ENCODE results near the gene IER3. TPM values are rescaled to one million over a fixed set of nuclear protein-coding genes. Genes with fewer than 3 reads are reported as not detected.

IER3 gene
- polyA plus RNA-seq, 1 of the 3 experiments (the other 2 are of a cell fraction): 12.9 TPM

DNA sequence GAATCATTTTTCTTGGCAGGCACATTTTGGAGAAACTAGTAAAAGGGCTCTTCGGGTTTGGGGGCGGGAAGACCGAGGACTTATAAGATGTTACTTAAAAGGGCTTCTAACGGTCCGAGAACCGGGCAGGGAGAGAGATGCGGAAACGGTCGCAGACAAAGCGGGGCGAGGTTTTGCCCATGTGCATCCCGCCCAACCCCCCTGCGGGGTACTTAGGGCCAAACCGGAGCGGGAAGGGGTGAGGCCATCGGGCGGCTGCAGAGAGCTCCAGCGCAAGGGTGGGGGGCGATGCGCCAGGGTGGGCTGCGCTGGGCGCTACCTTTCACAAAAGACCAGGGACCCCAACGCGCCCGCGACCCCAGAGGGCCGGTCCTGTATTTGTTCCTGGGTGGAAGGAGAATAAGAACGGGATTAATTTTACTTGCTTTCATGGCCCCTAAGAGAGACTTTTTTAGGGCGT is 23.6 kb downstream of the IER3 start:
- DNase-seq: peak; percentile 67
- peak overlapping the region; percentile 100 for H3K9ac ChIP-seq
- H3K27ac ChIP-seq (ENCODE audit: low read depth in 2 of 2, low read length in 1 of 2): peak overlapping the region; percentile 93 to 98
- peaks cover 83% of the 10 kb centered on the region for H3K79me2 ChIP-seq (ENCODE audit: insufficient read depth)
- no peaks in the 10 kb centered on the region; the same call in 1 of the 2 replicates for H3K9me3 ChIP-seq
- H3K4me1 ChIP-seq (ENCODE audit: control insufficient read depth in 1 of 2, insufficient read depth in 2 of 2, low read depth in 1 of 2, low read length in 1 of 2): peaks cover 38 to 42% of the 10 kb centered on the region in 2 experiments
- under 1% methylated on average over 29 of the region's 29 CpGs for WGBS (ENCODE audit: low lambda C conversion rate)
- H3K9me2 ChIP-seq: no peaks in the 10 kb centered on the region
- H2AFZ ChIP-seq (ENCODE audit: low read depth): no peak overlapping the region
- TF ChIP-seq SIN3A (IDR thresholded peaks at IDR 0.05; ENCODE audit: borderline replicate concordance, low read depth, low read length) (0 out of 2 replicates have a peak, but pooled peaks have one; percentile 11), FOSL2 (IDR thresholded peaks at IDR 0.05; ENCODE audit: borderline replicate concordance, low read depth) (peak; percentile 1; the same call in 1 of the 2 replicates), TAF1 (IDR thresholded peaks at IDR 0.05; ENCODE audit: borderline replicate concordance, low read depth, low read length) (peak; percentile 56; the same call in 1 of the 2 replicates)
- TF ChIP-seq, protein P1, sequence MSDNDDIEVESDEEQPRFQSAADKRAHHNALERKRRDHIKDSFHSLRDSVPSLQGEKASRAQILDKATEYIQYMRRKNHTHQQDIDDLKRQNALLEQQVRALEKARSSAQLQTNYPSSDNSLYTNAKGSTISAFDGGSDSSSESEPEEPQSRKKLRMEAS (IDR thresholded peaks at IDR 0.05; ENCODE audit: low read depth): no peak
- H3K4me2 ChIP-seq: peak overlapping the region; percentile 81
- ChIA-PET POLR2A (interaction anchor here (0.6 to 2.9 kb wide), 11 partner anchors 12 to 160 kb away, joined by 3 to 24 read pairs (median 4); partner anchors contain the start of genes FLOT1, MRPS18B, NRM and PPP1R10), CTCF (interaction anchor here (0.9 to 42.4 kb wide), 6 partner anchors 9 to 102 kb away, joined by 3 to 838 read pairs (median 6); partner anchors contain the start of genes DHX16, FLOT1, NRM and PPP1R18)
- peak overlapping the region; percentile 89 to 93 for H3K4me3 ChIP-seq (ENCODE audit: low read depth in 2 of 2, low read length in 1 of 2)
- peaks cover 44% of the 10 kb centered on the region for H4K20me1 ChIP-seq (ENCODE audit: insufficient read depth)
- H3K27me3 ChIP-seq (ENCODE audit: insufficient read depth): no peaks in the 10 kb centered on the region
- H3K36me3 ChIP-seq (replicated peaks in 1 of 2; ENCODE audit: control insufficient read depth in 1 of 2, insufficient read depth in 2 of 2, low read length in 1 of 2): peaks cover 29 to 36% of the 10 kb centered on the region in 2 experiments
- H3F3A ChIP-seq (replicated peaks; ENCODE audit: insufficient read depth): peaks cover 59% of the 10 kb centered on the region

DNA sequence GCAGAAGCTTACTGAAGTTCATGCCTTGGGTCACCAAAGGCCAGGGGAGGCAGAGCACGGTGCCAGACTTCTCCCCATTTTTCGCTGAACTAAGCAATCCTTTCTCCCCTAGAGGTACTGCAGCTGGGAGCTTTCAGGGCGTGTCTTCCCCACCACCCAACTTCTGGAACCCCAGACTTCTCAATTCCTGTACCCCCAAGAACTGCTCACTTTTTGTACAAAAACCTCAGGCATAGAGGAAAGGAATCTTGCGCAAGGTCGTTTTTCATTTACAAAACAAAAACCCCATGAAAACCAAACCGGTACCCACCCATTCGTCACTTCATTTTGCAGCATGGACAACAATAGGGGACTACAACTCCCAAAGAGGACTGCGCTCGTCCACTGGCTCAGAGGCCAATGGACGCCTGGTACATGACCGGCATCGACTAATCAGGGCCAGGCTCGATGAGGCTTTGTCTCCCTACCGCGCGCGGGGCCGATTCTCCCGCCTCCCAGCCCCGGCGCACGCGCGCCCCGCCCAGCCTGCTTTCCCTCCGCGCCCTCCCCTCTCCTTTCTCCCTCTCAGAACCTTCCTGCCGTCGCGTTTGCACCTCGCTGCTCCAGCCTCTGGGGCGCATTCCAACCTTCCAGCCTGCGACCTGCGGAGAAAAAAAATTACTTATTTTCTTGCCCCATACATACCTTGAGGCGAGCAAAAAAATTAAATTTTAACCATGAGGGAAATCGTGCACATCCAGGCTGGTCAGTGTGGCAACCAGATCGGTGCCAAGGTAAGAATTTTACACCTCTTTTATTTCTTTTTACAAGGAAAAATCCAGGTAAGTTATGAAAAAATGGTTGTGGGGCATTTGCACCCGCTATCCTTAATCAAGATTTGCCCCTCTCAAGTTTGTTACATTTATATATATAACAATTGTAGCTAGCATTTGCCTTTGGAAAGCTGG is 24.3 kb downstream of the IER3 start, which contains the start of gene TUBB:
TSS of gene TUBB (plus strand) at position 562 of the 947 bp plus-strand sequence. CDS start at position 717, 155 bp downstream.
- Histone ChIP-seq H2AFZ (ENCODE audit: low read depth) (peak within 1 kb of the TSS; percentile 12; the same call in 1 of the 2 replicates), H3K27ac (ENCODE audit: low read depth in 2 of 2, low read length in 1 of 2) (peak within 1 kb of the TSS; percentile 93 to 98), H3F3A (replicated peaks; ENCODE audit: insufficient read depth) (peaks cover 54% of the 10 kb centered on the region), H4K20me1 (ENCODE audit: insufficient read depth) (peaks cover 37% of the 10 kb centered on the region), H3K4me3 (ENCODE audit: low read depth in 2 of 2, low read length in 1 of 2) (peak within 1 kb of the TSS; percentile 89 to 93), H3K9me3 (no peaks in the 10 kb centered on the region; the same call in 1 of the 2 replicates), H3K79me2 (ENCODE audit: insufficient read depth) (peaks cover 86% of the 10 kb centered on the region), H3K4me1 (ENCODE audit: control insufficient read depth in 1 of 2, insufficient read depth in 2 of 2, low read depth in 1 of 2, low read length in 1 of 2) (peaks cover 39% of the 10 kb centered on the region in 2 experiments), H3K36me3 (replicated peaks in 1 of 2; ENCODE audit: control insufficient read depth in 1 of 2, insufficient read depth in 2 of 2, low read length in 1 of 2) (peaks cover 22 to 32% of the 10 kb centered on the region in 2 experiments), H3K4me2 (peak within 1 kb of the TSS; percentile 81), H3K9me2 (no peaks in the 10 kb centered on the region), H3K27me3 (ENCODE audit: insufficient read depth) (no peaks in the 10 kb centered on the region), H3K9ac (peak within 1 kb of the TSS; percentile 100)
- DNase-seq: peak; percentile 86
- POLR2A ChIA-PET: interaction anchor here (1.2 to 1.8 kb wide), 3 partner anchors 32 to 37 kb away, joined by 4 to 10 read pairs (median 4); no protein-coding TSS in a partner anchor
- CTCF ChIA-PET: interaction anchor here (0.6 to 42.4 kb wide), 6 partner anchors 8 to 141 kb away, joined by 3 to 838 read pairs (median 4); partner anchors contain the start of genes DHX16, FLOT1, NRM and PPP1R18
- under 1% methylated on average over 22 of the region's 38 CpGs for WGBS (ENCODE audit: low lambda C conversion rate)
- TF ChIP-seq TAF1 (IDR thresholded peaks at IDR 0.05; ENCODE audit: borderline replicate concordance, low read depth, low read length): peak; percentile 100
- TF ChIP-seq, protein P2, sequence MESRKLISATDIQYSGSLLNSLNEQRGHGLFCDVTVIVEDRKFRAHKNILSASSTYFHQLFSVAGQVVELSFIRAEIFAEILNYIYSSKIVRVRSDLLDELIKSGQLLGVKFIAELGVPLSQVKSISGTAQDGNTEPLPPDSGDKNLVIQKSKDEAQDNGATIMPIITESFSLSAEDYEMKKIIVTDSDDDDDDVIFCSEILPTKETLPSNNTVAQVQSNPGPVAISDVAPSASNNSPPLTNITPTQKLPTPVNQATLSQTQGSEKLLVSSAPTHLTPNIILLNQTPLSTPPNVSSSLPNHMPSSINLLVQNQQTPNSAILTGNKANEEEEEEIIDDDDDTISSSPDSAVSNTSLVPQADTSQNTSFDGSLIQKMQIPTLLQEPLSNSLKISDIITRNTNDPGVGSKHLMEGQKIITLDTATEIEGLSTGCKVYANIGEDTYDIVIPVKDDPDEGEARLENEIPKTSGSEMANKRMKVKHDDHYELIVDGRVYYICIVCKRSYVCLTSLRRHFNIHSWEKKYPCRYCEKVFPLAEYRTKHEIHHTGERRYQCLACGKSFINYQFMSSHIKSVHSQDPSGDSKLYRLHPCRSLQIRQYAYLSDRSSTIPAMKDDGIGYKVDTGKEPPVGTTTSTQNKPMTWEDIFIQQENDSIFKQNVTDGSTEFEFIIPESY (IDR thresholded peaks at IDR 0.05; ENCODE audit: borderline replicate concordance, low read depth): no peak
- no peak for TF ChIP-seq MEF2A (IDR thresholded peaks at IDR 0.05; ENCODE audit: borderline replicate concordance, low read depth)
- no peak for TF ChIP-seq RXRA (IDR thresholded peaks at IDR 0.05; ENCODE audit: borderline replicate concordance, low read depth)
- TF ChIP-seq JUND (IDR thresholded peaks at IDR 0.05): no peak
- no peak for TF ChIP-seq TEAD4 (IDR thresholded peaks at IDR 0.05; ENCODE audit: borderline replicate concordance, insufficient read depth)
- TF ChIP-seq ELF1 (IDR thresholded peaks at IDR 0.05): no peak
- TF ChIP-seq, protein P3, sequence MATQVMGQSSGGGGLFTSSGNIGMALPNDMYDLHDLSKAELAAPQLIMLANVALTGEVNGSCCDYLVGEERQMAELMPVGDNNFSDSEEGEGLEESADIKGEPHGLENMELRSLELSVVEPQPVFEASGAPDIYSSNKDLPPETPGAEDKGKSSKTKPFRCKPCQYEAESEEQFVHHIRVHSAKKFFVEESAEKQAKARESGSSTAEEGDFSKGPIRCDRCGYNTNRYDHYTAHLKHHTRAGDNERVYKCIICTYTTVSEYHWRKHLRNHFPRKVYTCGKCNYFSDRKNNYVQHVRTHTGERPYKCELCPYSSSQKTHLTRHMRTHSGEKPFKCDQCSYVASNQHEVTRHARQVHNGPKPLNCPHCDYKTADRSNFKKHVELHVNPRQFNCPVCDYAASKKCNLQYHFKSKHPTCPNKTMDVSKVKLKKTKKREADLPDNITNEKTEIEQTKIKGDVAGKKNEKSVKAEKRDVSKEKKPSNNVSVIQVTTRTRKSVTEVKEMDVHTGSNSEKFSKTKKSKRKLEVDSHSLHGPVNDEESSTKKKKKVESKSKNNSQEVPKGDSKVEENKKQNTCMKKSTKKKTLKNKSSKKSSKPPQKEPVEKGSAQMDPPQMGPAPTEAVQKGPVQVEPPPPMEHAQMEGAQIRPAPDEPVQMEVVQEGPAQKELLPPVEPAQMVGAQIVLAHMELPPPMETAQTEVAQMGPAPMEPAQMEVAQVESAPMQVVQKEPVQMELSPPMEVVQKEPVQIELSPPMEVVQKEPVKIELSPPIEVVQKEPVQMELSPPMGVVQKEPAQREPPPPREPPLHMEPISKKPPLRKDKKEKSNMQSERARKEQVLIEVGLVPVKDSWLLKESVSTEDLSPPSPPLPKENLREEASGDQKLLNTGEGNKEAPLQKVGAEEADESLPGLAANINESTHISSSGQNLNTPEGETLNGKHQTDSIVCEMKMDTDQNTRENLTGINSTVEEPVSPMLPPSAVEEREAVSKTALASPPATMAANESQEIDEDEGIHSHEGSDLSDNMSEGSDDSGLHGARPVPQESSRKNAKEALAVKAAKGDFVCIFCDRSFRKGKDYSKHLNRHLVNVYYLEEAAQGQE (IDR thresholded peaks at IDR 0.05; ENCODE audit: low read depth, low read length): peak; percentile 82; the same call in 1 of the 2 replicates
- no peak for TF ChIP-seq RCOR1 (IDR thresholded peaks at IDR 0.05; ENCODE audit: low read length)
- TF ChIP-seq POLR2AphosphoS5 (IDR thresholded peaks at IDR 0.05; ENCODE audit: low read depth, low read length): peak; percentile 99
- TF ChIP-seq, protein P1 (IDR thresholded peaks at IDR 0.05; ENCODE audit: low read depth): 0 out of 2 replicates have a peak, but pooled peaks have one; percentile 42
- peak; percentile 61 for TF ChIP-seq YY1 (IDR thresholded peaks at IDR 0.05; ENCODE audit: low read depth)
- TF ChIP-seq, protein P4, sequence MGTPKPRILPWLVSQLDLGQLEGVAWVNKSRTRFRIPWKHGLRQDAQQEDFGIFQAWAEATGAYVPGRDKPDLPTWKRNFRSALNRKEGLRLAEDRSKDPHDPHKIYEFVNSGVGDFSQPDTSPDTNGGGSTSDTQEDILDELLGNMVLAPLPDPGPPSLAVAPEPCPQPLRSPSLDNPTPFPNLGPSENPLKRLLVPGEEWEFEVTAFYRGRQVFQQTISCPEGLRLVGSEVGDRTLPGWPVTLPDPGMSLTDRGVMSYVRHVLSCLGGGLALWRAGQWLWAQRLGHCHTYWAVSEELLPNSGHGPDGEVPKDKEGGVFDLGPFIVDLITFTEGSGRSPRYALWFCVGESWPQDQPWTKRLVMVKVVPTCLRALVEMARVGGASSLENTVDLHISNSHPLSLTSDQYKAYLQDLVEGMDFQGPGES (IDR thresholded peaks at IDR 0.05; ENCODE audit: low read depth, low read length): peak; percentile 32; the same call in 1 of the 2 replicates
